ENCODE measurements around the gene BAG5. TPM values are rescaled to one million over a fixed set of nuclear protein-coding genes. Genes with fewer than 3 reads are reported as not detected.

The BAG5 gene
- total RNA-seq, 1 donor from 2014 or later, result 32.3 TPM

- intact Hi-C loops (cut with micrococcal nuclease), result no loop called here
Measured at GRCh38 chr14:103547941-103548462, 14.5 kb downstream of the BAG5 start.

GRCh38 chr14:103547455-103547940 lies 15.0 kb downstream of the BAG5 start:
- intact Hi-C loops (cut with micrococcal nuclease), result no loop called here

- intact Hi-C loops (cut with micrococcal nuclease), result loop anchor here (1.0 kb wide), 2 partner anchors 29 to 47 kb away; no protein-coding TSS in a partner anchor
Measured at GRCh38 chr14:103546652-103547454, 15.6 kb downstream of the BAG5 start.

GRCh38 chr14:103545915-103546651 lies 16.4 kb downstream of the BAG5 start:
- intact Hi-C loops (cut with micrococcal nuclease), result loop anchor here (1.0 kb wide), 2 partner anchors 28 to 46 kb away; no protein-coding TSS in a partner anchor

GRCh38 chr14:103545219-103545914 lies 17.1 kb downstream of the BAG5 start:
- intact Hi-C loops (cut with micrococcal nuclease), result no loop called here

- intact Hi-C loops (cut with micrococcal nuclease), result no loop called here
Measured at GRCh38 chr14:103544388-103545218, 17.9 kb downstream of the BAG5 start.

- intact Hi-C loops (cut with micrococcal nuclease), result no loop called here
Measured at GRCh38 chr14:103543721-103544387, 18.6 kb downstream of the BAG5 start.

GRCh38 chr14:103543140-103543539 lies 19.3 kb downstream of the BAG5 start:
- intact Hi-C loops (cut with micrococcal nuclease), result no loop called here

- intact Hi-C loops (cut with micrococcal nuclease), result no loop called here
Measured at GRCh38 chr14:103542605-103543088, 19.8 kb downstream of the BAG5 start.

- intact Hi-C loops (cut with micrococcal nuclease), result no loop called here
Measured at GRCh38 chr14:103541709-103542604, 20.5 kb downstream of the BAG5 start.

GRCh38 chr14:103540821-103541708 lies 21.4 kb downstream of the BAG5 start:
- intact Hi-C loops (cut with micrococcal nuclease), result no loop called here

GRCh38 chr14:103539056-103539825 lies 23.2 kb downstream of the BAG5 start:
- intact Hi-C loops (cut with micrococcal nuclease), result no loop called here

- intact Hi-C loops (cut with micrococcal nuclease), result no loop called here
Measured at GRCh38 chr14:103538291-103539055, 24.0 kb downstream of the BAG5 start.

GRCh38 chr14:103537175-103537990 lies 25.1 kb downstream of the BAG5 start:
- intact Hi-C loops (cut with micrococcal nuclease), result no loop called here

GRCh38 chr14:103536693-103537092 lies 25.8 kb downstream of the BAG5 start:
- intact Hi-C loops (cut with micrococcal nuclease), result no loop called here

Measured in T-helper 2 cell treated with Interferon-gamma antibody and Interleukin-4, amounts not matched to agents 100 ng/mL and 5 ng/mL, for 36 hours (primary cell).